ENCODE measurements around the gene LOX. TPM values are rescaled to one million over a fixed set of nuclear protein-coding genes. Genes with fewer than 3 reads are reported as not detected.

Gene LOX
- total RNA-seq, 1 donor from 2014 or later, result 1.2 TPM

DNA sequence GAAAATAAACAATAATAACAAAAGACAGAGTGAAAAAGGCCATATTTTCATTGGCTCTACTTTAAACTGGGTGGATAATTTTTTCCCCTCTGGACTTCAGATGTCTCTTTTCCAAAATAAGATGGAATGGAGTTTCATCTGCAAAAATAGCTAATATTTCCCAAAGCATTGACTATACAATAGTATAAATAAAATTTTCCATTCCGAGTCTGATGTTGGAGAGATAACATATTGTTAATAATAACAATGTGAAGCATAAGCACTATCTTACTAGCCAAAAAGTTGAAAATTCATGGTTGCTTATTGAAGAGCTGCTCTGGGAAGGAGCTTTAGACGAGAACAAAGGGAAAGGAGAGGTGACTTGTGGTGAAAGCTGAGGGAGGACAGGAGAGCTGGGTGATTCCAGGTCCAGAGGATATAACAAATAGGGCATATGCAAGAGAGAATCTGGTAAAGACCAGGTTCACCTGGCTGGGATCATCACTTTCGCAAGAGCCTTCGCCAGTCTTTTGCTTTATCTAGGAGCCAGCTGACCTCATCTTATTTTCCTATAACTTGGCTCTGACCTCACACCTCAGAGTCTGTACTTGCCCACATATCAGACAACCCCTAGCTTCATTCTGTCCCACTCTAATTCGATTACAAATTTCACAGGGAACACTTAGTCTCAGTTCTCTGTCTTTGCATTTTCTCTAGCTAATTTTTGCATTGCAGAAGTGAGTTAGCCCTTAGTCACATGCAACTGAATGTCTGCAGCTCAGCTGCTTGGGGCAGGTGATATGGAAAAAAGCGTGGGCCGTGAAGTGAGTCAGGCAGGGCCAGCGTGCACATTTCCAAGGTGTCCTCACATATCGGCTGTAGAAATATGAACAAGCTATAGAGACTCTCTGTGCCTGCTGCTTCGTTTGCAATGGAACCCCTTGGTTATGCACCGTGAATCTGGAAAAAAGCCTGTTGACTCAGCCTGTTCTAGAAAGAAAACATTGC is 43.7 kb upstream of the LOX start:
- no peak overlapping the region for H3K4me3 Mint-ChIP-seq
- H3K36me3 Mint-ChIP-seq (ENCODE audit: low read depth), result no peaks in the 10 kb centered on the region
- H3K4me1 Mint-ChIP-seq, result no peaks in the 10 kb centered on the region
- DNase-seq (ENCODE audit: low read depth, low spot score), result no peak
- peaks cover 2% of the 10 kb centered on the region for H3K27me3 Mint-ChIP-seq (ENCODE audit: low read depth)
- TF ChIP-seq, protein P1, sequence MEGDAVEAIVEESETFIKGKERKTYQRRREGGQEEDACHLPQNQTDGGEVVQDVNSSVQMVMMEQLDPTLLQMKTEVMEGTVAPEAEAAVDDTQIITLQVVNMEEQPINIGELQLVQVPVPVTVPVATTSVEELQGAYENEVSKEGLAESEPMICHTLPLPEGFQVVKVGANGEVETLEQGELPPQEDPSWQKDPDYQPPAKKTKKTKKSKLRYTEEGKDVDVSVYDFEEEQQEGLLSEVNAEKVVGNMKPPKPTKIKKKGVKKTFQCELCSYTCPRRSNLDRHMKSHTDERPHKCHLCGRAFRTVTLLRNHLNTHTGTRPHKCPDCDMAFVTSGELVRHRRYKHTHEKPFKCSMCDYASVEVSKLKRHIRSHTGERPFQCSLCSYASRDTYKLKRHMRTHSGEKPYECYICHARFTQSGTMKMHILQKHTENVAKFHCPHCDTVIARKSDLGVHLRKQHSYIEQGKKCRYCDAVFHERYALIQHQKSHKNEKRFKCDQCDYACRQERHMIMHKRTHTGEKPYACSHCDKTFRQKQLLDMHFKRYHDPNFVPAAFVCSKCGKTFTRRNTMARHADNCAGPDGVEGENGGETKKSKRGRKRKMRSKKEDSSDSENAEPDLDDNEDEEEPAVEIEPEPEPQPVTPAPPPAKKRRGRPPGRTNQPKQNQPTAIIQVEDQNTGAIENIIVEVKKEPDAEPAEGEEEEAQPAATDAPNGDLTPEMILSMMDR (conservative IDR thresholded peaks at IDR 0.05), result no peak
- H3K9me3 Mint-ChIP-seq, result no peaks in the 10 kb centered on the region
- H3K27ac Mint-ChIP-seq (ENCODE audit: unreplicated experiment), result no peak overlapping the region

- DNase-seq (ENCODE audit: low read depth, low spot score), result no peak
- TF ChIP-seq, protein P1 (conservative IDR thresholded peaks at IDR 0.05), result no peak
- peaks cover 2% of the 10 kb centered on the region for H3K27me3 Mint-ChIP-seq (ENCODE audit: low read depth)
- no peaks in the 10 kb centered on the region for H3K36me3 Mint-ChIP-seq (ENCODE audit: low read depth)
- H3K27ac Mint-ChIP-seq (ENCODE audit: unreplicated experiment), result no peak overlapping the region
- H3K4me1 Mint-ChIP-seq, result no peaks in the 10 kb centered on the region
- no peak overlapping the region for H3K4me3 Mint-ChIP-seq
- H3K9me3 Mint-ChIP-seq, result no peaks in the 10 kb centered on the region
Observed at GRCh38 chr5:122120957-122121356, 42.9 kb upstream of the LOX start.

DNA sequence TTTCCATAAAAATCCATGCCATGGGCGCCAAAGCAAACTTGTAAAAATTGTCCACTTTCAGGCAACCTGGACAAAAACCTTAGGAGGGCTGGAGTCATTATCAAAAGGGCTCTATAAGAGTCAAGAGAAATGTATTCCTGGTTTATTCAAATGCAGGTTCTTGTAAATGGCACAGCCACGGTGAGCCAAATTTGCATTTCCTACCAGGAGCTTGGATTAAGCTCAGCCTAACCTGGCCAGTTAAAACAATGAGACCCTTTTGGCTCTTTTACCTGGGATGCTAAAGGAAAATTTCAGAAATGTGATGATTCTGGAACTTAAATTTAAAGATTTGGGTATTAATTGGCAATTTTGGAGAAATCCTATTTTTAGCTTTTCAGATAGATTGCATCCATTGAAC is 42.4 kb upstream of the LOX start:
- TF ChIP-seq, protein P1 (conservative IDR thresholded peaks at IDR 0.05), result no peak
- DNase-seq (ENCODE audit: low read depth, low spot score), result no peak
- no peaks in the 10 kb centered on the region for H3K9me3 Mint-ChIP-seq
- no peak overlapping the region for H3K27ac Mint-ChIP-seq (ENCODE audit: unreplicated experiment)
- H3K27me3 Mint-ChIP-seq (ENCODE audit: low read depth), result peaks cover 2% of the 10 kb centered on the region
- H3K36me3 Mint-ChIP-seq (ENCODE audit: low read depth), result no peaks in the 10 kb centered on the region
- no peaks in the 10 kb centered on the region for H3K4me1 Mint-ChIP-seq
- no peak overlapping the region for H3K4me3 Mint-ChIP-seq

DNA sequence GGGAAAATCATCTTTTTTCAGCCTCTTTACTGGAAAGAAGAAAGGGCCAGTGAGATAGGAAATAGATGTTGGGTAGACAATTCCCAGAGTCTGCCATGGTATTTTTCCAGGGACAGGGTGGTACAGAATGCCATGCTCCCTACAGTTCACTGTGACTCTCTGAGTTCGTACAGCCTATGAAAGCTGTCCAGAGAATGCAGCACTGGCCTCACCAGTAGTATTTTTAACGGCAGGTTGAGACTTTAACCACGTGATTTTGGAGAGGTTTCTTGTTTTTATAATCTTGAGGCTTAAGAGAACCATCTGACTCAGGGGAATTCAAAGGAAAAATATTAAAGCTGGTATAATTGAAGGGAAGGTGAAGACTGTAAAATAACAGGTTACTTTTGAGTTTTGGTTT is 41.1 kb upstream of the LOX start:
- no peaks in the 10 kb centered on the region for H3K4me1 Mint-ChIP-seq
- DNase-seq (ENCODE audit: low read depth, low spot score), result no peak
- no peaks in the 10 kb centered on the region for H3K9me3 Mint-ChIP-seq
- no peaks in the 10 kb centered on the region for H3K36me3 Mint-ChIP-seq (ENCODE audit: low read depth)
- H3K27me3 Mint-ChIP-seq (ENCODE audit: low read depth), result no peaks in the 10 kb centered on the region
- no peak overlapping the region for H3K27ac Mint-ChIP-seq (ENCODE audit: unreplicated experiment)
- no peak overlapping the region for H3K4me3 Mint-ChIP-seq
- TF ChIP-seq, protein P1 (conservative IDR thresholded peaks at IDR 0.05), result no peak

- Mint-ChIP-seq H3K4me3 (no peak overlapping the region), H3K27me3 (ENCODE audit: low read depth) (no peaks in the 10 kb centered on the region), H3K4me1 (no peaks in the 10 kb centered on the region), H3K27ac (ENCODE audit: unreplicated experiment) (no peak overlapping the region), H3K36me3 (ENCODE audit: low read depth) (no peaks in the 10 kb centered on the region), H3K9me3 (no peaks in the 10 kb centered on the region)
- no peak for DNase-seq (ENCODE audit: low read depth, low spot score)
- TF ChIP-seq, protein P1 (conservative IDR thresholded peaks at IDR 0.05), result no peak
Observed at GRCh38 chr5:122118356-122118948, 40.4 kb upstream of the LOX start.
